AG09309 (cell line): ENCODE data around the gene RIPOR3.

ENCODE experiments used
- DNase-seq: peaks from one replicate; pipeline ENCODE4 v3.0.0-alpha.2; 2010; ENCODE audit warnings: low read depth
- H3K4me3 ChIP-seq: 2 replicates; pipeline ENCODE4 v1.5.1; 2011; ENCODE audit warnings: mild to moderate bottlenecking, low read depth, low read length, moderate library complexity; ENCODE audit not compliant: control insufficient read depth
- TF ChIP-seq, protein P1 (sequence below): IDR thresholded peaks from 2 replicates; pipeline ENCODE4 v1.5.1; 2011; ENCODE audit warnings: mild to moderate bottlenecking, low read depth, low read length, inconsistent platforms; ENCODE audit not compliant: insufficient read depth, control insufficient read depth; ENCODE audit errors: missing control alignments

Gene RIPOR3

DNA sequence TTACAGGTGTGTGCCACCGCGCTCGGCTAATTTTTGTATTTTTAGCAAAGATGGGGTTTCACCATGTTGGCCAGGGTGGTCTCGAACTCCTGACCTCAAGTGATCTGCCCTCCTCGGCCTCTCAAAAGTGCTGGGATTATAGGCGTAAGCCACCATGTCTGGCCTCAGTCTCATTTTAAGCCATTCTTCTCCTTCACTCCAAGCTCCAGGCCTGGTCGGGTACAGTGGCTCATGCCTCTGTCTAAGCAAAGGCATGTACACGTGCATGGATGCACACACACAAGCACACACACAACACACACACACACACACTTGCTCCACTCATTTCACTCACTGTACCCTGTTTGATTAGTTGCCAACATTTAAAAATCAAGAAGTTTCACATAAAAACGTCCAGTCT is 32.3 kb upstream of the RIPOR3 start:
- TF ChIP-seq, protein P1, sequence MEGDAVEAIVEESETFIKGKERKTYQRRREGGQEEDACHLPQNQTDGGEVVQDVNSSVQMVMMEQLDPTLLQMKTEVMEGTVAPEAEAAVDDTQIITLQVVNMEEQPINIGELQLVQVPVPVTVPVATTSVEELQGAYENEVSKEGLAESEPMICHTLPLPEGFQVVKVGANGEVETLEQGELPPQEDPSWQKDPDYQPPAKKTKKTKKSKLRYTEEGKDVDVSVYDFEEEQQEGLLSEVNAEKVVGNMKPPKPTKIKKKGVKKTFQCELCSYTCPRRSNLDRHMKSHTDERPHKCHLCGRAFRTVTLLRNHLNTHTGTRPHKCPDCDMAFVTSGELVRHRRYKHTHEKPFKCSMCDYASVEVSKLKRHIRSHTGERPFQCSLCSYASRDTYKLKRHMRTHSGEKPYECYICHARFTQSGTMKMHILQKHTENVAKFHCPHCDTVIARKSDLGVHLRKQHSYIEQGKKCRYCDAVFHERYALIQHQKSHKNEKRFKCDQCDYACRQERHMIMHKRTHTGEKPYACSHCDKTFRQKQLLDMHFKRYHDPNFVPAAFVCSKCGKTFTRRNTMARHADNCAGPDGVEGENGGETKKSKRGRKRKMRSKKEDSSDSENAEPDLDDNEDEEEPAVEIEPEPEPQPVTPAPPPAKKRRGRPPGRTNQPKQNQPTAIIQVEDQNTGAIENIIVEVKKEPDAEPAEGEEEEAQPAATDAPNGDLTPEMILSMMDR: no peak
- no peak overlapping the region for H3K4me3 ChIP-seq
- no peak for DNase-seq

DNA sequence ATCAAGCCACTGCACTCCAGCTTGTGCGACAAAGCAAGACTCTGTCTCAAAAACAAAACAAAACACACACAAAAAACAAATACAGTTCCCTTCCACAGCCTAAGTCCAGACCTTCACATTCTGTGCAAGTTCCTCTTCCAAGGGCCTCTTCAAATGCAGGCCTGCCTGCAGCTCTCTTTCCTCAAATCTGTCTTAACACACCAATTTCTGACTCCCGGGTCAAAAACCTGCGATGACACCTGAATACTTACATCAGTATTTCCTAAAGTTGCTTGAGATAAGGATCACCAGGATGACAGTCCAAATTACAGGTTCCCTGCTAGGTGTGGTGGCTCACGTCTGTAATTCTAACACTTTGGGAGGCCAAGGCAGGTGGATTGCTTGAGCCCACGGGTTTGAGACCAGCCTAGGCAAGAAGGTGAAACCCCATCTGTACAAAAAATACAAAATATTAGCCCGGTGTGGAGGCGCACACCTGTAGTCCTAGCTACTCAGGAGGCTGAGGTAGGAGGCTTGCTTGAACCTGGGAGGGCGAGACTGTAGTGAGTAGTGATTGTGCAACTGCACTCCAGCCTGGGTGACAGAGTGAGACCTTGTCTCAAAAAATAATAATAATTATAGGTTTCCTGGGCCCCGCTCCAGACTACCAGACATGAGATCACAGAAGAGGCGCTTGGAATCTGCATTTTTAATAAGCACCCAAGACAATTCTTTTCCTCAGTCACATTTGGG is 31.2 kb upstream of the RIPOR3 start:
- no peak overlapping the region for H3K4me3 ChIP-seq
- TF ChIP-seq, protein P1: no peak
- DNase-seq: no peak

GRCh38 chr20:50721881-50722281 is 30.5 kb upstream of the RIPOR3 start:
- TF ChIP-seq, protein P1: no peak
- no peak overlapping the region for H3K4me3 ChIP-seq
- no peak for DNase-seq

GRCh38 chr20:50720582-50720981 is 29.2 kb upstream of the RIPOR3 start:
- DNase-seq: no peak

DNA sequence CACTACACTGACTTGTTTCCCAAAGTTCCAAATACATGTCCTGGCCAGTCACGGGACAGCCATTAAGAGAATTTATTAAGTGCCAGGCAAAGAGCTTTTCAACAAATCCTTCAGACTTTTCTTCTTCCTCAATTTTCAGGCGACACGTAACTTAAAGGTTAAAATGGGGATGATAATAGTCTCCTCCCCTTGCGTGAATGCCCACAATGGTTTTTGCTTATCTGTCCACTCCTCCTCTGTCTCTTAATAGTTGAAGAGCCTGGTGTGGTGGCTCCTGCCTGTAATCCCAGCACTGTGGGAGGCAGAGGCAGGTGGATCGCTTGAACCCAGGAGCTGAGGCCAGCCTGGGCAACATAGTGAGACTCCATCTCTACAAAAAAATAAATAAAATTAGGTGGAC is 28.7 kb upstream of the RIPOR3 start:
- no peak overlapping the region for H3K4me3 ChIP-seq
- no peak for DNase-seq
- TF ChIP-seq, protein P1: no peak

More at GRCh38 chr20:50720582-50720981, 29.2 kb upstream of the RIPOR3 start:
- TF ChIP-seq, protein P1: no peak
- no peak overlapping the region for H3K4me3 ChIP-seq

DNA sequence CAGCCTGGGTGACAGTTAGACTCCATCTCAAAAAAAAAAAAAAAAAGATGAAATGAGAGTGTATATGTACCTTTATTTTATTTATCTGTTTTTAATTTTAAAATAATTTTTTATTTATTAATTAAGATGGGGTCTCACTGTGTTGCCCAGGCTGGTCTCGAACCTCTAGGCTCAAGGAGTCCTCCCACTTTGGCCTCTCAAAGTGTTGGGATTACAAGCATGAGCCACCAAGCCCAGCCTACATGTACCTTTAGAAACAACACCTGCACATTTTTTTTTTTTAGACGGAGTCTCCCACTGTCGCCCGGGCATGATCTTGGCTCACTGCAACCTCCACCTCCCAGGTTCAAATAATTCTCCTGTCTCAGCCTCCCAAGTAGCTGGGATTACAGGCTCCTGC is 28.0 kb upstream of the RIPOR3 start:
- DNase-seq: no peak
- no peak overlapping the region for H3K4me3 ChIP-seq
- TF ChIP-seq, protein P1: no peak
